ENCODE measurements around the gene NUDT19. TPM values are rescaled to one million over a fixed set of nuclear protein-coding genes. Genes with fewer than 3 reads are reported as not detected.
A peak's percentile ranks its signal among the peaks of the same experiment; 100 is the strongest.

NUDT19 gene
- total RNA-seq (2021; ENCODE audit: unreplicated experiment) (22.1 TPM), Bru-seq, nascent RNA (percentile 87 among the genes with signal in this experiment), BruChase-seq, experiment 1, labeled RNA remaining after a 6-hour chase (percentile 76 among the genes with signal in this experiment), BruChase-seq, experiment 2, labeled RNA remaining after a 2-hour chase (percentile 85 among the genes with signal in this experiment)
- polyA plus RNA-seq (2012), result 4.3 and 7.1 TPM in 2 replicates
- long read RNA-seq, transcript NUDT19-201 (3 exons, 2,967 nt), result major isoform, 24 of 35 reads
- long read RNA-seq, partial matches to known transcripts, result 0 of 35 reads
- long read RNA-seq, other reads (novel, unspliced or antisense), result 11 of 35 reads

DNA sequence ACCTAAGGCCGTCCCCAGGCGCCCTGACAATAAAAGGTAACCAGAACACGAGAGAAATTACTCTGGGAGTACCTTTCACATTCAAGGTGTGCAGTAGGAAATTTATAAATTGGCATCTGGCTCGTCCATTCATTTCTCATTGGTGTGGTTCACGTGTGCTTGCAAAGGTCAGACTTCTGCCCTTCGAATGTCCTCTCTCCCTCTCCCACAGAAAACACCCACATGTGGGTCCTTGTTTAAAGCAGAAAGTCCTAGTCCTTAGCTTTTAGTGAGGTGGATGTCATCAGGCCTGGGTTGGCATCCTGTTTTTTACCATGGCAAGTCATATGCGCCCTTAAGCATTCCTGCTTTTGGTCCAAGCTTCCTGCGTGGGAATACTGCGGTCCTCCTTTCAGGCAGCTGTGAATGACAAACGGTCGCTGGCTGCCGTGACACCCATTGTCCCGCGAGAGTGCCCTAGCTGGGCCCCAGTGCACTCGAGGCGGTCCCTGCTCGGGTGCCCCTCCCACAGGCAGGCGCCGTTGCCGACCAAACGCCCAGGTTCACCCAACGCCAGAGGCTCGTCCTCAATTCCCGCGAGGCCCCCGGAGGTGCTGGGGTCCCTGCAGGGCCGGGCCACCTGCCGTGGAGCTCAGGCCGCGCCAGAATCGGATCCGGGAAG is at the start of gene NUDT19:
Gene NUDT19 (plus strand): TSS at position 531 of the 661 bp plus-strand sequence. CDS start 140 bp downstream, outside the sequence.
- Histone ChIP-seq H3K4me1 (ENCODE audit: control insufficient read depth in 1 of 2, insufficient read depth in 2 of 2, low read length in 2 of 2) (peaks cover 12 to 36% of the 10 kb centered on the region in 2 experiments), H3K9ac (ENCODE audit: low read length) (peak within 1 kb of the TSS; percentile 92), H3K79me2 (ENCODE audit: insufficient read depth, low read length) (peaks cover 45% of the 10 kb centered on the region), H3K4me2 (ENCODE audit: low read length) (peak within 1 kb of the TSS; percentile 88), H4K20me1 (ENCODE audit: insufficient read depth) (no peaks in the 10 kb centered on the region), H2AFZ (ENCODE audit: low read depth, low read length, poor library complexity, severe bottlenecking) (no peak within 1 kb of the TSS), H3K27me3 (ENCODE audit: insufficient read depth, low read length) (no peaks in the 10 kb centered on the region), H3K9me3 (ENCODE audit: control insufficient read depth in 1 of 2, insufficient read depth in 1 of 2, low read depth in 1 of 2, low read length in 2 of 2) (no peaks in the 10 kb centered on the region), H3K9me2 (ENCODE audit: insufficient read depth) (no peaks in the 10 kb centered on the region), H3K27ac (ENCODE audit: low read depth, low read length) (peak within 1 kb of the TSS; percentile 97), H3K36me3 (ENCODE audit: control insufficient read depth in 1 of 2, insufficient read depth in 2 of 2, low read length in 2 of 2) (peaks cover 0 to 9% of the 10 kb centered on the region in 2 experiments; a peak in 1 of 4 replicates), H3K4me3 (replicated peaks in 1 of 2; ENCODE audit: low read depth in 1 of 2, low read length in 2 of 2) (peak within 1 kb of the TSS; percentile 69 to 79)
- ChIA-PET POLR2A (interaction anchor here (1.1 to 1.4 kb wide), 4 partner anchors 15 to 280 kb away, joined by 3 to 4 read pairs (median 3); partner anchors contain the start of genes ANKRD27, CEP89 and FAAP24), RAD21 (ENCODE audit: low non-redundant PET in 1 of 2, low total read pairs in 2 of 2, uncharacterized antibody in 2 of 2, unreplicated experiment in 2 of 2) (no interaction called here), CTCF (interaction anchor here (1.2 kb wide), 1 partner anchor 428 kb away, joined by 3 read pairs; no protein-coding TSS in a partner anchor)
- DNase-seq (ENCODE audit: low read depth, low spot score) (peak; percentile 75), ATAC-seq (peak; percentile 96)
- intact Hi-C loops (cut with micrococcal nuclease), result loop anchor here (2.0 to 5.0 kb wide), 2 partner anchors 281 to 426 kb away; partner anchors contain the start of gene FAAP24
- no TSS peak for BruUV-seq (replicated peaks)
- TF ChIP-seq EZH2phosphoT487 (IDR thresholded peaks at IDR 0.05; ENCODE audit: borderline replicate concordance) (no peak), YY1 (IDR thresholded peaks at IDR 0.05; ENCODE audit: extremely low read depth, insufficient replicate concordance, low read depth, low read length) (no peak), ZNF274 (IDR thresholded peaks at IDR 0.05; ENCODE audit: low read depth, low read length) (no peak), POLR2AphosphoS5 (IDR thresholded peaks at IDR 0.05; ENCODE audit: low read depth, low read length) (peak; percentile 85), SIN3A (IDR thresholded peaks at IDR 0.05; ENCODE audit: low read depth) (peak; percentile 56), CBX3 (IDR thresholded peaks at IDR 0.05; ENCODE audit: low read depth) (0 out of 2 replicates have a peak, but pooled peaks have one; percentile 29), EGR1 (IDR thresholded peaks at IDR 0.05; ENCODE audit: low read depth) (no peak), RAD21 (IDR thresholded peaks at IDR 0.05; ENCODE audit: low read depth) (no peak), SP1 (IDR thresholded peaks at IDR 0.05; ENCODE audit: low read depth) (peak; percentile 61; the same call in 1 of the 2 replicates), TCF7L2 (IDR thresholded peaks at IDR 0.05; ENCODE audit: borderline replicate concordance, extremely low read depth, insufficient read depth, insufficient read length) (peak; percentile 56), ZFX (IDR thresholded peaks at IDR 0.05) (no peak), SRF (IDR thresholded peaks at IDR 0.05; ENCODE audit: low read depth) (no peak), FOSL1 (IDR thresholded peaks at IDR 0.05; ENCODE audit: low read depth) (no peak), ELF1 (IDR thresholded peaks at IDR 0.05; ENCODE audit: borderline replicate concordance, low read depth) (no peak), EZH2 (IDR thresholded peaks at IDR 0.05) (no peak), JUND (IDR thresholded peaks at IDR 0.05) (no peak), CEBPB (IDR thresholded peaks at IDR 0.05; ENCODE audit: low read depth) (no peak)
- TF ChIP-seq, protein P1, sequence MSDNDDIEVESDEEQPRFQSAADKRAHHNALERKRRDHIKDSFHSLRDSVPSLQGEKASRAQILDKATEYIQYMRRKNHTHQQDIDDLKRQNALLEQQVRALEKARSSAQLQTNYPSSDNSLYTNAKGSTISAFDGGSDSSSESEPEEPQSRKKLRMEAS (IDR thresholded peaks at IDR 0.05), result peak; percentile 61
- TF ChIP-seq, protein P2, sequence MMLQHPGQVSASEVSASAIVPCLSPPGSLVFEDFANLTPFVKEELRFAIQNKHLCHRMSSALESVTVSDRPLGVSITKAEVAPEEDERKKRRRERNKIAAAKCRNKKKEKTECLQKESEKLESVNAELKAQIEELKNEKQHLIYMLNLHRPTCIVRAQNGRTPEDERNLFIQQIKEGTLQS (IDR thresholded peaks at IDR 0.05), result no peak
- TF ChIP-seq, protein P3, sequence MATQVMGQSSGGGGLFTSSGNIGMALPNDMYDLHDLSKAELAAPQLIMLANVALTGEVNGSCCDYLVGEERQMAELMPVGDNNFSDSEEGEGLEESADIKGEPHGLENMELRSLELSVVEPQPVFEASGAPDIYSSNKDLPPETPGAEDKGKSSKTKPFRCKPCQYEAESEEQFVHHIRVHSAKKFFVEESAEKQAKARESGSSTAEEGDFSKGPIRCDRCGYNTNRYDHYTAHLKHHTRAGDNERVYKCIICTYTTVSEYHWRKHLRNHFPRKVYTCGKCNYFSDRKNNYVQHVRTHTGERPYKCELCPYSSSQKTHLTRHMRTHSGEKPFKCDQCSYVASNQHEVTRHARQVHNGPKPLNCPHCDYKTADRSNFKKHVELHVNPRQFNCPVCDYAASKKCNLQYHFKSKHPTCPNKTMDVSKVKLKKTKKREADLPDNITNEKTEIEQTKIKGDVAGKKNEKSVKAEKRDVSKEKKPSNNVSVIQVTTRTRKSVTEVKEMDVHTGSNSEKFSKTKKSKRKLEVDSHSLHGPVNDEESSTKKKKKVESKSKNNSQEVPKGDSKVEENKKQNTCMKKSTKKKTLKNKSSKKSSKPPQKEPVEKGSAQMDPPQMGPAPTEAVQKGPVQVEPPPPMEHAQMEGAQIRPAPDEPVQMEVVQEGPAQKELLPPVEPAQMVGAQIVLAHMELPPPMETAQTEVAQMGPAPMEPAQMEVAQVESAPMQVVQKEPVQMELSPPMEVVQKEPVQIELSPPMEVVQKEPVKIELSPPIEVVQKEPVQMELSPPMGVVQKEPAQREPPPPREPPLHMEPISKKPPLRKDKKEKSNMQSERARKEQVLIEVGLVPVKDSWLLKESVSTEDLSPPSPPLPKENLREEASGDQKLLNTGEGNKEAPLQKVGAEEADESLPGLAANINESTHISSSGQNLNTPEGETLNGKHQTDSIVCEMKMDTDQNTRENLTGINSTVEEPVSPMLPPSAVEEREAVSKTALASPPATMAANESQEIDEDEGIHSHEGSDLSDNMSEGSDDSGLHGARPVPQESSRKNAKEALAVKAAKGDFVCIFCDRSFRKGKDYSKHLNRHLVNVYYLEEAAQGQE (IDR thresholded peaks at IDR 0.05; ENCODE audit: low read depth), result no peak
- TF ChIP-seq, protein P4, sequence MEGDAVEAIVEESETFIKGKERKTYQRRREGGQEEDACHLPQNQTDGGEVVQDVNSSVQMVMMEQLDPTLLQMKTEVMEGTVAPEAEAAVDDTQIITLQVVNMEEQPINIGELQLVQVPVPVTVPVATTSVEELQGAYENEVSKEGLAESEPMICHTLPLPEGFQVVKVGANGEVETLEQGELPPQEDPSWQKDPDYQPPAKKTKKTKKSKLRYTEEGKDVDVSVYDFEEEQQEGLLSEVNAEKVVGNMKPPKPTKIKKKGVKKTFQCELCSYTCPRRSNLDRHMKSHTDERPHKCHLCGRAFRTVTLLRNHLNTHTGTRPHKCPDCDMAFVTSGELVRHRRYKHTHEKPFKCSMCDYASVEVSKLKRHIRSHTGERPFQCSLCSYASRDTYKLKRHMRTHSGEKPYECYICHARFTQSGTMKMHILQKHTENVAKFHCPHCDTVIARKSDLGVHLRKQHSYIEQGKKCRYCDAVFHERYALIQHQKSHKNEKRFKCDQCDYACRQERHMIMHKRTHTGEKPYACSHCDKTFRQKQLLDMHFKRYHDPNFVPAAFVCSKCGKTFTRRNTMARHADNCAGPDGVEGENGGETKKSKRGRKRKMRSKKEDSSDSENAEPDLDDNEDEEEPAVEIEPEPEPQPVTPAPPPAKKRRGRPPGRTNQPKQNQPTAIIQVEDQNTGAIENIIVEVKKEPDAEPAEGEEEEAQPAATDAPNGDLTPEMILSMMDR (IDR thresholded peaks at IDR 0.05 in 2 of 3, conservative IDR thresholded peaks at IDR 0.05 in 1 of 3; ENCODE audit: borderline replicate concordance in 1 of 3, insufficient read depth in 1 of 3, low read depth in 2 of 3, low read length in 2 of 3), result no peak
